ENCODE results near the gene PAFAH2.
"Not testable (repeated sequence)": the region's sequence is repeated elsewhere in the genome, so short reads cannot be mapped to it uniquely, and the experiment has no call there.

Gene PAFAH2

DNA sequence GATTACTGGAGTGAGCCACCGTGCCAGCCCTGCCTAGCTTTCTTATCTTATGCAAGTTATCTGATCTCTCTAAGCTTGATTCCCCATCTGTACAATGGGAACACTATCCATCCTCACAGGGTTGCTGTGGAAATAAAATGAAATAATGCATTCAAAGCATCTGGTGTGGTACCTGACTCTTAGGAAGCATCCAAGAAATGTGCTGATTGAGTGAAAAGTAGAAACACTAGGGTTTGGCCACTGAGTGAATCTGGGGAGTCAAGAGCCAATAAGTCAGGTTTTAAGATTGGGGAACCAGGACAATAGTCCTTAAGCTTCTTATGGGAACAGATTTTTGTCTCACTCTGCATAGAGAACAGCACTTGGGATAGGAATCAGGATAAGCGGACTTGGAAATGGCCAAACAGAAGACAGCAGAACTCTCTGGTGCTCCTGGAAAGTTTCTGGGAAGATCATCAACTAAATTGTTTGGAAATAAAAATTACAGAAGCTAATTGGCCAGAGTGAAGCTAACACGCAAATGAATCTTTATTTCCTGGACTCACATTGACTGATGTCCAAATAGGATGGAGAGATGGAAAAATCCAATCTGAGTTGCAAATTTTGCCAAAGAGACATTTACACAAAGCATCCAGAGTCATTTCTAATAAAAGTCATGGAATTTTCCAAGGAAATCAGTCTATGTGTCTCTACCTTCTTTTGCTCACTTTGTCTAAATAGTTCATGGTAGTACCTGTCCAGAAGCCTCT is 3.3 kb downstream of the PAFAH2 start:
- Histone ChIP-seq H3K36me3 (ENCODE audit: control insufficient read depth, insufficient read depth, low read length) (no peaks in the 10 kb centered on the region), H3K4me1 (ENCODE audit: control insufficient read depth, insufficient read depth, low read length) (no peaks in the 10 kb centered on the region), H3K27me3 (ENCODE audit: control insufficient read depth, insufficient read depth, low read length) (no peaks in the 10 kb centered on the region), H3K9me3 (ENCODE audit: control insufficient read depth, insufficient read depth, low read length) (no peaks in the 10 kb centered on the region), H3K4me3 (ENCODE audit: low read length) (no peak overlapping the region), H3K27ac (ENCODE audit: low read length) (no peak overlapping the region)
- no CpG with 5 or more reads among the region's 3 CpGs for WGBS (ENCODE audit: insufficient coverage, insufficient read length)
- DNase-seq (ENCODE audit: low read depth, low spot score): no peak

DNA sequence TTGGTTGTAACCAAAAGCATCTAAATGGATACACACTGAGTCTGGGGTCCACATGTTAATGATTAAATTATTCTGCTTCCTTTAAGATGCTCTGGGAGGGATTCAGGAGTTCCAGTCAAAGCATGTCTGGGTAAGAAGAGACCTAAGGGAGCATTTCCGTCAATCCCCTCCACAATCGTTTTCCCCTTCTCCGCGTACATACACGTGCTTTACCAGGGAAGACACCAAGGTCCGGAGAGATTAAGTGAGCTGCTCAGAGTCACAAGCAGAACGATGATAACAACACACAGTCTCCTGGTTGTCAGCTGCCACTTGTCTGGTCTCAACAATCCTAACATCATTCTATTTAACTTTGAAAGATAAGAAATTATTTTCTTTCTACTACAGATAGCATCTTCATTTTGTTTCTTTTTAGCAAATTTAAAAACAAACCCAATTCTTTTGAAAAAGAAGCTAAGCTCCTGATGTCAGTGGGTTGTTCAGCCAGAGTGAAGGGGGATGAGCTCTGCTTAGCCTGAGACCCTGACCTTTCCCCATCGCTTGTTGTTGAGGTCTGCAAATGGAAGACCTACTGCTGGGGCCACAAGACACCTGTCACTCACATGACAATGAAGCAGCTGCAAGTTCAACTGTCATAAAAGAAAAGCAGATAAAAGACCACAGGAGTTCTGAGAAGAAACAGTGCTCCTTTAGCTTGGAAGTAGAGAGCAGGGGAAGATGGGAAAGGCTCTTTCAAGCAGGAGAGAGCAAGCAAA is 4.5 kb downstream of the PAFAH2 start:
- Histone ChIP-seq H3K4me1 (ENCODE audit: control insufficient read depth, insufficient read depth, low read length) (no peaks in the 10 kb centered on the region), H3K4me3 (ENCODE audit: low read length) (no peak overlapping the region), H3K27me3 (ENCODE audit: control insufficient read depth, insufficient read depth, low read length) (no peaks in the 10 kb centered on the region), H3K9me3 (ENCODE audit: control insufficient read depth, insufficient read depth, low read length) (no peaks in the 10 kb centered on the region), H3K36me3 (ENCODE audit: control insufficient read depth, insufficient read depth, low read length) (no peaks in the 10 kb centered on the region), H3K27ac (ENCODE audit: low read length) (no peak overlapping the region)
- whole genome bisulfite sequencing (ENCODE audit: insufficient coverage, insufficient read length): no CpG with 5 or more reads among the region's 8 CpGs
- no peak for DNase-seq (ENCODE audit: low read depth, low spot score)

DNA sequence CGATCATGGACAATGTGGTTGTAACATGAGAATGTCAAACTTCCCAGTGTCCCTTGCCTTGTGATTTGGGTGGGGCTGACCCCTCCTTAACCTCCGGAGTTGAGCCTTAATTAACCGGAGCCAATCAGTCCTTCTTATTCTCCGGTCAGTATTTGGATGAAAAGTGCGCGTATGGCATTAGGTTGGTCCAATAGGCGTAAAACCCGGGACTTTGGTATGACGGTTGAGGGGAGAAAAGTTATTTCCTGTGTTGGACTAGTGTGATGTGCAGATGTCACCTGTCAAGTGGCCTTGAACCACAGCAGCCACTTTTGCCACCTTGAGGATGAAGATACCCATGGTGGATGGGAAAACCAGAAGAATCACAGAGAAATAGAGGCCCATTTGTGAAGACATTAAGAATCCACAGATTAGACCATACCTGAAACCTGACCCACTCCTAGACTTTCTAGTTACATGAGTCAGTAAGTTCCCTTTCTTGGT is 5.1 kb downstream of the PAFAH2 start:
- WGBS (ENCODE audit: insufficient coverage, insufficient read length): no CpG with 5 or more reads among the region's 9 CpGs
- DNase-seq (ENCODE audit: low read depth, low spot score): no peak
- H3K4me1 ChIP-seq (ENCODE audit: control insufficient read depth, insufficient read depth, low read length): no peaks in the 10 kb centered on the region
- no peaks in the 10 kb centered on the region for H3K9me3 ChIP-seq (ENCODE audit: control insufficient read depth, insufficient read depth, low read length)
- H3K4me3 ChIP-seq (ENCODE audit: low read length): no peak overlapping the region
- no peaks in the 10 kb centered on the region for H3K36me3 ChIP-seq (ENCODE audit: control insufficient read depth, insufficient read depth, low read length)
- no peak overlapping the region for H3K27ac ChIP-seq (ENCODE audit: low read length)
- no peaks in the 10 kb centered on the region for H3K27me3 ChIP-seq (ENCODE audit: control insufficient read depth, insufficient read depth, low read length)

DNA sequence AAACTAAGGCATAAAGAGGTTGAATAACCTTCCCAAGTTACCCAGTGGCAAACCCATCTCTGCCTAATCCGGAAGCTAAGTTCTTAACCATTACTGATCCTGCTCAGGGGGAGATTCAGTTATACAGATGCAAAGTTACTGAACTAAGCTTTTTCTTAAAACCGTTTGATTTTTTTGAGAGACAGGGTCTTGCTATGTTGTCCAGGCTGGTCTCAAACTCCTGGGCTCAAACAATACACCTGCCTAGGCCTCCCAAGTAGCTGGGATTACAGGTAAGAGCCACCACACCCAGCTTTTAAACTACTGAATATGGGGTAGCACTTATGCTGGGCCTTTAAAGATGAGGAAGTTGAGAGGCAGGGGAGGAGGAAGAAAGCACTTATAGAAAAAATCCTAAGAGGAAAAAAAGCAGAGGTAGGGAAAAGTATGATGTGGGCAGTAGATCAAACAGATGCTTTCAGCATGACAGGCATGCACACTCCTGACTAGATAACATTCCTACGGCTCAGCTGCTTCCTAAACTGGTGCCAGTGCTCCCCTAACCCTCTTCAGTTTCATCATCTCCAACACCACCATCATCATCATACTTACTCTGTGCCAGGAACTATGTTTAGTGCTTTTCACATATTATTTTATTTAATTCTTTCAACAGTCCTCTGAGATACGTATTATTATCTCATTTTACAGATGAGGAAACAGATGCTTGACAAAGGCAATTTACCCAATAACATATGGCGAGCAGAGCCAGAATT is 5.8 kb downstream of the PAFAH2 start:
- DNase-seq (ENCODE audit: low read depth, low spot score): no peak
- H3K27me3 ChIP-seq (ENCODE audit: control insufficient read depth, insufficient read depth, low read length): no peaks in the 10 kb centered on the region
- no peak overlapping the region for H3K27ac ChIP-seq (ENCODE audit: low read length)
- no peaks in the 10 kb centered on the region for H3K36me3 ChIP-seq (ENCODE audit: control insufficient read depth, insufficient read depth, low read length)
- H3K4me3 ChIP-seq (ENCODE audit: low read length): no peak overlapping the region
- H3K9me3 ChIP-seq (ENCODE audit: control insufficient read depth, insufficient read depth, low read length): no peaks in the 10 kb centered on the region
- no CpG with 5 or more reads among the region's 5 CpGs for WGBS (ENCODE audit: insufficient coverage, insufficient read length)
- H3K4me1 ChIP-seq (ENCODE audit: control insufficient read depth, insufficient read depth, low read length): no peaks in the 10 kb centered on the region

DNA sequence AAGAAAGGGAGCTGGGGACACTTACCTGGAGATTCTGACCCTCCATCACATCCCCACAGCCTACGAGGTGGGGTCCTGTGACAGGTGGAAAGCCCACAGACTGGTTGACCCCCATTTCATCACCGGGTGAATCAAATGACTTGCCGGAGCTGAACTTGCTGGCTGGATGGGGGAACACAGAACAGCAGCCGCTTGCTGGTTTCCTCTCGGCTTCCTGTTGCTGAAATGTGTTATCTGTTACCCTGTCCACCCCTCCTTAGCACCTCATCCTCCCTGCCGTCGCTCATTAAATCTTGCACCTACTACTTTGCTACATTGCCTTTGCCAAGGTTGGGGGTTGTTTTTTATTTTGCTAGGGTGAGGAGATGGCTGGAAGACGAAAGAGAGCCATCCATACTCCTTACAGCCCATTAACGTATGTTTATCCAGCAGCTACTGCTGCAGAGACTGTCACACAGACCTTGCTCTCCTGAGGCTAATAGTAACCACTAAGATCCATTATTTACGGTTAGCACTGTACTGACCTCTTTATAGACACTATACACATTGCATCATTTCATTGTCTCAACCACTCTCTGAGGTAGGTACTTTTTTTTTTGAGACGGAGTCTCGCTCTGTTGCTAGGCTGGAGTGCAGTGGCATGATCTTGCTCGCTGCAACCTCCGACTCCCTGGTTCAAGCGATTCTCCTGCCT is 7.0 kb downstream of the PAFAH2 start:
- DNase-seq (ENCODE audit: low read depth, low spot score): no peak
- no peak overlapping the region for H3K27ac ChIP-seq (ENCODE audit: low read length)
- H3K9me3 ChIP-seq (ENCODE audit: control insufficient read depth, insufficient read depth, low read length): no peaks in the 10 kb centered on the region
- no peak overlapping the region for H3K4me3 ChIP-seq (ENCODE audit: low read length)
- H3K36me3 ChIP-seq (ENCODE audit: control insufficient read depth, insufficient read depth, low read length): no peaks in the 10 kb centered on the region
- no peaks in the 10 kb centered on the region for H3K27me3 ChIP-seq (ENCODE audit: control insufficient read depth, insufficient read depth, low read length)
- no CpG with 5 or more reads among the region's 15 CpGs for WGBS (ENCODE audit: insufficient coverage, insufficient read length)
- no peaks in the 10 kb centered on the region for H3K4me1 ChIP-seq (ENCODE audit: control insufficient read depth, insufficient read depth, low read length)

DNA sequence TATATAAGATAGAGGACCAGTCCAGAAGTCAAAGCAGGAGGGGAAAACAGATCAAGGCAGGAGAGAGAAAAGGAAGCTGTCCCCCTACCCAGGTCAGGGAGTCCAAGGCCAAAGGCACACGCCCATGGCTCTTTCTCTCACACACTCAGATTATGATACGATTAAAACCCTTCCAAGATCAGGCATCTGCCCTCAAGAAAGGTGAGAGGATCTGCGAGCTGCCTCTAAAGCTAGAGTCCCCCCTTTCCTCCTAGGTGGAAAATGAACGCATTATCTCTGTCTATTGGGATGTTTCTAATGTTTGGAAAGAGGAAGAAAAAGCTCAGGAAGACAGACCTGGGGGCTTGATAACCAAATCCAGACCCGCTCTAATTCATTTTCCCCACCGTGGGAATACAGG is 7.6 kb downstream of the PAFAH2 start:
- Histone ChIP-seq H3K27me3 (ENCODE audit: control insufficient read depth, insufficient read depth, low read length) (no peaks in the 10 kb centered on the region), H3K4me1 (ENCODE audit: control insufficient read depth, insufficient read depth, low read length) (no peaks in the 10 kb centered on the region), H3K4me3 (ENCODE audit: low read length) (no peak overlapping the region), H3K9me3 (ENCODE audit: control insufficient read depth, insufficient read depth, low read length) (no peaks in the 10 kb centered on the region), H3K36me3 (ENCODE audit: control insufficient read depth, insufficient read depth, low read length) (no peaks in the 10 kb centered on the region), H3K27ac (ENCODE audit: low read length) (no peak overlapping the region)
- DNase-seq (ENCODE audit: low read depth, low spot score): no peak
- WGBS (ENCODE audit: insufficient coverage, insufficient read length): no CpG with 5 or more reads among the region's 6 CpGs

DNA sequence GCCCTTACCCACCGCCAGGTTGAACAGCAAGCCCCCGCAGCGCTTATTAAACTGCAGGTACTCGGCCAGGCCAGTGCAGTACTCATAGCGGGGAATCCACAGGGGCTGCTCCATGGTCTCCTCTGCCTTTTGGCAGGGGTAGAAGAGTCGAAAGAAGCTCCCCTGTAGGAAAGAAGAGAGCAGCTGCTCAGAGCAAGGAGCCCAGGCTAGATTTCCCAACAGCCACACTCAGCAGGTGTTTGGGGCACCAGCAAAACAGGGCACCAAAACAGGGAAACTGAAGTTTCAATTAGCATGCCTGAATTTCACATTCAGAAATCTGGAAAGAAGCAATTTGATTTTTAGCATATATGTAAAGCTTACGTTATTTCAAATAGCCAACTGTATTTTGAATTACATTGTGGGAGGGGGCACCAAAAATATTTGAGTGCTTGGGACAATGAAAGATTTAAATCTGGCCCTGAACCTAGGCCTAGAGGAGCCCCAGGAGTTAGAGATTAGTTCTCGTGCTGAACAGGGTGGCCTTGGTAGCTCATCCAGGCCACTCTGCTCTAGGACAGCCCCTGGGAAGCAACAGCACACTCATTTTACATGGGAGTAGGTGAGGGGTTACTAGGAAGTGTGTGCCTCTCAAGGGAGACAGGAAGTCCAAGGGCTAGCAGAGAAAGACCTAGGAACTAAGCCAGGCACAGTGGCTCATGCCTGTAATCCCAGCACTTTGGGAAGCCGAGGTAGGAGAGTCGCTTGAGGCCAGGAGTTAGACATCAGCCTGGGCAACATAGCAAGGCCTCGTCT is 8.2 kb downstream of the PAFAH2 start:
- H3K36me3 ChIP-seq (ENCODE audit: control insufficient read depth, insufficient read depth, low read length): no peaks in the 10 kb centered on the region
- no peak overlapping the region for H3K4me3 ChIP-seq (ENCODE audit: low read length)
- no peak for DNase-seq (ENCODE audit: low read depth, low spot score)
- H3K27me3 ChIP-seq (ENCODE audit: control insufficient read depth, insufficient read depth, low read length): no peaks in the 10 kb centered on the region; the same call in 1 of the 2 replicates
- no peaks in the 10 kb centered on the region for H3K4me1 ChIP-seq (ENCODE audit: control insufficient read depth, insufficient read depth, low read length)
- no CpG with 5 or more reads among the region's 11 CpGs for WGBS (ENCODE audit: insufficient coverage, insufficient read length)
- no peaks in the 10 kb centered on the region for H3K9me3 ChIP-seq (ENCODE audit: control insufficient read depth, insufficient read depth, low read length)
- no peak overlapping the region for H3K27ac ChIP-seq (ENCODE audit: low read length)

DNA sequence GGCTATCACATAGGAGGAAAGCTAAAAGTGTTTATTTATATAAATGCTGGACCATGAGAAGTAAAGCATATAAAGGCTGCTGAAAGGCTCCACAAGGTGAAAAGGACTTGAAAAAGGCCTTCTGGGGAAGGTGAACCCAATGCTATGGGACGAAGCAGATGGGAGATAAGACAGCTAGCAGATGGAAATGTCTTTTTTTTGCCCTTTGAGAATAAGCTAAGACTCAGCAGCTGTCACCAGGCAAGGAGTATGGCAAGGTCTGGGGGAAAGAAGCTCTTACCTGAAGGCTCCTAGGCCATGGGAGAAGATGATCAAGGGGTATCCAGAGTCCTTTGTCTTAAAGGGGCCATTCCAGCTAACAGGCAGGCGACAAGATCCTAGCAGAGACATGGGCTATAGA is 9.9 kb downstream of the PAFAH2 start:
- DNase-seq (ENCODE audit: low read depth, low spot score): no peak
- H3K9me3 ChIP-seq (ENCODE audit: control insufficient read depth, insufficient read depth, low read length): no peaks in the 10 kb centered on the region
- no peaks in the 10 kb centered on the region; the same call in 1 of the 2 replicates for H3K36me3 ChIP-seq (ENCODE audit: control insufficient read depth, insufficient read depth, low read length)
- H3K4me1 ChIP-seq (ENCODE audit: control insufficient read depth, insufficient read depth, low read length): no peaks in the 10 kb centered on the region
- H3K4me3 ChIP-seq (ENCODE audit: low read length): no peak overlapping the region
- H3K27ac ChIP-seq (ENCODE audit: low read length): no peak overlapping the region
- H3K27me3 ChIP-seq (ENCODE audit: control insufficient read depth, insufficient read depth, low read length): no peaks in the 10 kb centered on the region; the same call in 1 of the 2 replicates
- WGBS (ENCODE audit: insufficient coverage, insufficient read length): no CpG with 5 or more reads among the region's 2 CpGs

DNA sequence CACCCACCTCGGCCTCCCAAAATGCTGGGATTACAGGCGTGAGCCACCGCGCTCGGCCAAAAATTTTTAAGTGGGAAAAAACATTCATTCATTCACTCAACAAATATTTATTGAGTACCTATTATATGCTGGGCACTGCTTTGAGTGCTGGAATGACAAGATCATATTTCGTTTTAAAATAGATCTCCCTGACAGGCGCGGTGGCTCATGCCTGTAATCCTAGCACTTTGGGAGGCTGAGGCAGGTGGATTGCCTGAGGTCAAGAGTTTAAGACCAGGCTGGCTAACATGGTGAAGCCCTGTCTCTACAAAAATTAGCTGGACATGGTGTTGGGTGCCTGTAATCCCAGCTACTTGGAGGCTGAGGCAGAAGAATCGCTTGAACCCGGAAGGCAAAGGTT is 11.1 kb downstream of the PAFAH2 start:
- H3K27me3 ChIP-seq (ENCODE audit: control insufficient read depth, insufficient read depth, low read length); DNase-seq (ENCODE audit: low read depth, low spot score); H3K4me1 ChIP-seq (ENCODE audit: control insufficient read depth, insufficient read depth, low read length); H3K36me3 ChIP-seq (ENCODE audit: control insufficient read depth, insufficient read depth, low read length); H3K9me3 ChIP-seq (ENCODE audit: control insufficient read depth, insufficient read depth, low read length); H3K4me3 ChIP-seq (ENCODE audit: low read length); H3K27ac ChIP-seq (ENCODE audit: low read length): not testable (repeated sequence)
- WGBS (ENCODE audit: insufficient coverage, insufficient read length): no CpG with 5 or more reads among the region's 10 CpGs

Measured in iPS DF 6.9 (cell line).